HepG2 (cell line): ENCODE results near the gene CCDC175. TPM values are rescaled to one million over a fixed set of nuclear protein-coding genes. Genes with fewer than 3 reads are reported as not detected.

Experiments used
- HNF4G ChIP-seq, 2 experiments: sonication (generic) in 1 of 2; formaldehyde crosslinking in 1 of 2; IDR thresholded peaks; 2 replicates each; pipeline versions ENCODE4 v1.4.0 to v1.6.1; 2011 to 2020; ENCODE audit warnings: borderline replicate concordance in 2 of 2, low read depth in 2 of 2, mild to moderate bottlenecking in 2 of 2, low read length in 1 of 2, missing genetic modification reagents in 1 of 2, moderate library complexity in 1 of 2
- IRF2 ChIP-seq: IDR thresholded peaks from 2 replicates; pipeline ENCODE4 v1.6.1; 2018; ENCODE audit warnings: missing genetic modification reagents, missing compliant biosample characterization
- PAWR ChIP-seq: sonication (generic); formaldehyde crosslinking; IDR thresholded peaks from 2 replicates; pipeline ENCODE4 v1.4.0; 2020; ENCODE audit warnings: missing genetic modification reagents, mild to moderate bottlenecking, borderline replicate concordance
- SMC3 ChIP-seq: IDR thresholded peaks from 2 replicates; pipeline ENCODE4 v1.6.1; 2011; ENCODE audit warnings: low read length, improper control_type of control experiment
- TBP ChIP-seq: sonication (generic); formaldehyde crosslinking; IDR thresholded peaks from 2 replicates; pipeline ENCODE4 v1.5.0; 2020; ENCODE audit warnings: missing genetic modification reagents
- ZBTB26 ChIP-seq: IDR thresholded peaks from 2 replicates; pipeline ENCODE4 v1.6.1; 2016; ENCODE audit warnings: missing compliant biosample characterization, missing genetic modification reagents, borderline replicate concordance
- ZC3H13 ChIP-seq: sonication (generic); formaldehyde crosslinking; IDR thresholded peaks from 2 replicates; pipeline ENCODE4 v1.8.1; 2023; ENCODE audit warnings: mild to moderate bottlenecking, missing genetic modification reagents, moderate library complexity
- ZNF225 ChIP-seq: sonication (generic); formaldehyde crosslinking; IDR thresholded peaks from 2 replicates; pipeline ENCODE4 v1.4.0; 2020; ENCODE audit warnings: mild to moderate bottlenecking, missing genetic modification reagents
- ZNF496 ChIP-seq: sonication (generic); formaldehyde crosslinking; IDR thresholded peaks from 2 replicates; pipeline ENCODE4 v1.8.1; 2023; ENCODE audit warnings: mild to moderate bottlenecking, moderate library complexity, missing genetic modification reagents; ENCODE audit not compliant: insufficient replicate concordance
- ZNF564 ChIP-seq: sonication (generic); formaldehyde crosslinking; IDR thresholded peaks from 2 replicates; pipeline ENCODE4 v1.8.1; 2023; ENCODE audit warnings: mild to moderate bottlenecking, missing genetic modification reagents
- ZNF646 ChIP-seq: sonication (generic); formaldehyde crosslinking; IDR thresholded peaks from 2 replicates; pipeline ENCODE4 v1.9.0; 2021; ENCODE audit warnings: mild to moderate bottlenecking, missing genetic modification reagents
- polyA plus RNA-seq, 8 experiments: library from polyadenylated mRNA; depleted of rRNA in 3 of 8; stranded (reverse) in 7 of 8; unstranded in 1 of 8; fragments of >200 nt; fragmentation: Illumina TruSeq in 4 of 8; extraction: Trizol in 4 of 8; gene quantifications; 2 replicates each; pipeline versions ENCODE4 v1.2.1 to v1.2.3, GENCODE V29; 2011 to 2016; ENCODE audit warnings: low read depth in 4 of 8, missing spikeins in 1 of 8, mixed read lengths in 1 of 8; ENCODE audit not compliant: insufficient read depth in 1 of 8
- total RNA-seq, 5 experiments: library from RNA; depleted of rRNA; stranded (reverse); fragments of >200 nt; fragmentation: Illumina TruSeq; extraction: Trizol; gene quantifications; 2 replicates each; pipeline ENCODE4 v1.2.3, GENCODE V29; 2016; ENCODE audit warnings: low read depth in 1 of 5

Gene CCDC175
- total and polyA plus RNA-seq, 2 of the 13 experiments (the other 11 are each of a cell fraction or from before 2014, with no cell fraction given): not detected

GRCh38 chr14:59507063-59507751 is 69.4 kb downstream of the CCDC175 start (continued):
- TF ChIP-seq IRF2 (CRISPR knock-in tag): peak; percentile 34; the same call in 1 of the 2 replicates
- no peak for TF ChIP-seq ZNF225
- no peak for TF ChIP-seq ZC3H13
- peak; percentile 83 for TF ChIP-seq SMC3
- TF ChIP-seq ZNF496 (CRISPR knock-in tag): no peak
- no peak for TF ChIP-seq PAWR (CRISPR knock-in tag)
- no peak for TF ChIP-seq ZNF564 (CRISPR knock-in tag)
- TF ChIP-seq HNF4G (IDR thresholded peaks at IDR 0.05; ENCODE audit: borderline replicate concordance, low read depth, low read length): no peak
- no peak for TF ChIP-seq HNF4G (CRISPR knock-in tag; IDR thresholded peaks at IDR 0.05; ENCODE audit: borderline replicate concordance, low read depth)
- TF ChIP-seq ZNF646 (CRISPR knock-in tag): no peak
- TF ChIP-seq TBP: no peak
- peak; percentile 74; the same call in 1 of the 2 replicates for TF ChIP-seq ZBTB26
- TF ChIP-seq, all 625 proteins: peak for 14
